K562 (cell line): Measurements from ENCODE around the gene BANP.

Experiments used
- CBX5 ChIP-seq: IDR thresholded peaks from 2 replicates; pipeline ENCODE4 v1.6.1; 2014; ENCODE audit warnings: low read depth, borderline replicate concordance
- CTCF ChIP-seq, 3 experiments: IDR thresholded peaks in 2 of 3; conservative IDR thresholded peaks in 1 of 3; 2 replicates each; pipeline ENCODE4 v1.5.1; 2011 to 2012; ENCODE audit warnings: low read length in 3 of 3, mild to moderate bottlenecking in 3 of 3, control low read depth in 2 of 3, improper control_type of control experiment in 1 of 3, inconsistent platforms in 1 of 3, low read depth in 1 of 3, mixed read lengths in 1 of 3, moderate library complexity in 1 of 3; ENCODE audit not compliant: insufficient read depth in 2 of 3
- EZH2 ChIP-seq: IDR thresholded peaks from 2 replicates; pipeline ENCODE4 v1.6.1; 2012; ENCODE audit warnings: low read depth, mild to moderate bottlenecking, inconsistent platforms, low read length, borderline replicate concordance
- GATAD2A ChIP-seq: fragments of 450-650 bp; IDR thresholded peaks from 2 replicates; pipeline ENCODE4 v1.6.1; 2017
- MLLT1 ChIP-seq, 2 experiments: fragments of 450-650 bp; IDR thresholded peaks; 2 replicates each; pipeline ENCODE4 v1.6.1; 2016
- POLR2AphosphoS5 ChIP-seq: IDR thresholded peaks from 2 replicates; pipeline ENCODE4 v1.6.1; 2011; ENCODE audit warnings: mild to moderate bottlenecking, low read depth, low read length, moderate library complexity; ENCODE audit not compliant: control insufficient read depth, insufficient read depth
- SMAD2 ChIP-seq: fragments of 150-350 bp; IDR thresholded peaks from 2 replicates; pipeline ENCODE4 v1.6.1; 2014; ENCODE audit warnings: low read depth, mild to moderate bottlenecking, low read length
- TF ChIP-seq, protein P1 (sequence below): sonication (generic); formaldehyde crosslinking; IDR thresholded peaks from 2 replicates; pipeline ENCODE4 v1.8.0; 2023; ENCODE audit warnings: mild to moderate bottlenecking, missing genetic modification reagents
- TF ChIP-seq, protein P2 (sequence below): conservative IDR thresholded peaks from 2 replicates; pipeline ENCODE4 v1.6.1; 2011; ENCODE audit warnings: low read depth, mild to moderate bottlenecking, low read length; ENCODE audit not compliant: control insufficient read depth

DNA sequence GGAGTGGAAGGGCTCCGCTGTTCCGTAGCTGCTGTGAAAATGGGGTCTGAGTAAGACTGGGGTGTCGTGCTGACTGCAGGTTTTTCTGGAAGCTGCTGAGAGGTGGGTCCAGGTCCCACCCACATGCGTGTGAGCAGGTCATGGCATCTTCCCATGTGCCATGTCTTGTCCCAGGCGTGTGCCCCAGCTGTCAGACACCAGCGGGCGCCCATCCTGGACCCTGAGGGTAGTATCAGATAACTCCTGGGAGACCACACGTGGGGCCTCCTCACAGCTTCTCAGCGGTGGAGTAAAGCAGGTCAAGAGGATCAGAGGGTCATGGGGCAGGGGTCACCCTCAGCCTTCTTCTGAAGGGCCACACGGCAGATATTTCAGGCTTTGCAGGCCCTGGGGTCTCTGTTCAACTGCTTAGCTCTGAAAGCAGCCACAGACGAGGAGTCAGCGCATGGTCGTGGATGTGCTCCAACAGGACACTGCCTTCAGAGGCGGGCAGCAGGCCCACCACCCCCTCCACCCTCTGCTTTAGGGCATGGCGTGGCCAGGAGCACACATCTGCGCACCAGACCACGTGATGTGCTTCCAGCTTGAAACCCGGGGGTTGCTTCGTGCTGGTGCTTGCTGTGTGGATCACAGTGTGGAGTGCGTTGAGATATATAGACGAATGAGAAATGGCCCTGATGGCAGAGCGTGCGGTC lies 68.7 kb downstream of the BANP start:
- TF ChIP-seq CTCF (IDR thresholded peaks at IDR 0.05 in 2 of 3, conservative IDR thresholded peaks at IDR 0.05 in 1 of 3; ENCODE audit: insufficient read depth in 2 of 3, low read depth in 1 of 3, low read length in 3 of 3) (no peak), MLLT1 (IDR thresholded peaks at IDR 0.05) (no peak), GATAD2A (no peak), EZH2 (no peak), SMAD2 (no peak), CBX5 (no peak), POLR2AphosphoS5 (no peak)
- TF ChIP-seq, protein P1, sequence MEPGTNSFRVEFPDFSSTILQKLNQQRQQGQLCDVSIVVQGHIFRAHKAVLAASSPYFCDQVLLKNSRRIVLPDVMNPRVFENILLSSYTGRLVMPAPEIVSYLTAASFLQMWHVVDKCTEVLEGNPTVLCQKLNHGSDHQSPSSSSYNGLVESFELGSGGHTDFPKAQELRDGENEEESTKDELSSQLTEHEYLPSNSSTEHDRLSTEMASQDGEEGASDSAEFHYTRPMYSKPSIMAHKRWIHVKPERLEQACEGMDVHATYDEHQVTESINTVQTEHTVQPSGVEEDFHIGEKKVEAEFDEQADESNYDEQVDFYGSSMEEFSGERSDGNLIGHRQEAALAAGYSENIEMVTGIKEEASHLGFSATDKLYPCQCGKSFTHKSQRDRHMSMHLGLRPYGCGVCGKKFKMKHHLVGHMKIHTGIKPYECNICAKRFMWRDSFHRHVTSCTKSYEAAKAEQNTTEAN (CRISPR knock-in tag): no peak
- TF ChIP-seq, protein P2, sequence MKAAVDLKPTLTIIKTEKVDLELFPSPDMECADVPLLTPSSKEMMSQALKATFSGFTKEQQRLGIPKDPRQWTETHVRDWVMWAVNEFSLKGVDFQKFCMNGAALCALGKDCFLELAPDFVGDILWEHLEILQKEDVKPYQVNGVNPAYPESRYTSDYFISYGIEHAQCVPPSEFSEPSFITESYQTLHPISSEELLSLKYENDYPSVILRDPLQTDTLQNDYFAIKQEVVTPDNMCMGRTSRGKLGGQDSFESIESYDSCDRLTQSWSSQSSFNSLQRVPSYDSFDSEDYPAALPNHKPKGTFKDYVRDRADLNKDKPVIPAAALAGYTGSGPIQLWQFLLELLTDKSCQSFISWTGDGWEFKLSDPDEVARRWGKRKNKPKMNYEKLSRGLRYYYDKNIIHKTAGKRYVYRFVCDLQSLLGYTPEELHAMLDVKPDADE: no peak
